Germinal center (tissue), 1 donor: ENCODE data around the gene CREB3L1.
"Not testable (repeated sequence)": the region's sequence is repeated elsewhere in the genome, so short reads cannot be mapped to it uniquely, and the experiment has no call there.

Experiments
- DNase-seq: peaks from one replicate; pipeline ENCODE4 v3.0.0; 2012; ENCODE audit warnings: mixed read lengths, low spot score

CREB3L1 gene

DNA sequence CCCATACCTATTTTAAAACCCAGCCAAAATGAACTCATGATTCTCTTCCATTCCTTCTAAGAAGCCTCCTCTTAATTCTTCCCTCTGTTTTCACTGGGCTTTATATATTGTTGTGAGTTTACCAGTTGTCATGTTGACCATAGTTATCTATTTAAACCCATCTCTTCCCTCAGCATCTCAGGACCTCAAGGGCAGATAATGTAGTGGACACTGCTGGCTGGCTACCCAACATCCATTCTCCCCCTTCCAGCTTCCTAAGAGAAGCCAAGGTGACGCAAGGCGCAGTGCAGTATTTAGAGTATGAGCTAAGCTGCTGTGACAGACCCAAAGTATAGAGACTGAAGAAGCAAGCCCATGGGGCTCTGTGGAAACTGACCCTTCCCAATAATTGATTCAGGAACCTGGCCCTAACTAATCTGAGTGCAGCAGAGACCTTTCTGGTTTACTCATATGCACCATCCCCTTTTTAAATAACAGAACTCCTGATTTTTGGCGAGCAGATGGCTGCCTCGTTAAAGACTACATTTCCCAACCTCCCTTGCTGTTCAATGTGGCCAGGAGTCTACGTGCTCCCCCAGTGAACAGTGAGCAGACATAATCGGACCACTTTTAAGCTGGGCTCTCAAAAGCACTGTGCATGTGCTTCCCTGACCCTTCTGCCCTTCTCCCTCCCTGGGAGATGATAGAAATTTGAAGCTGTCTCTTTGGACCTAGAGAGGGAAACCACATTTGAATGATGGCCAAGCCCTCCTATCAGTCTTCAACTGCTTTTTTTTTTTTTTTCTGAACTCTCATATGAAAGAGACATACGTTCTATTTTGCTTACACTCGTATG is 28.1 kb upstream of the CREB3L1 start:
- DNase-seq: no peak

DNA sequence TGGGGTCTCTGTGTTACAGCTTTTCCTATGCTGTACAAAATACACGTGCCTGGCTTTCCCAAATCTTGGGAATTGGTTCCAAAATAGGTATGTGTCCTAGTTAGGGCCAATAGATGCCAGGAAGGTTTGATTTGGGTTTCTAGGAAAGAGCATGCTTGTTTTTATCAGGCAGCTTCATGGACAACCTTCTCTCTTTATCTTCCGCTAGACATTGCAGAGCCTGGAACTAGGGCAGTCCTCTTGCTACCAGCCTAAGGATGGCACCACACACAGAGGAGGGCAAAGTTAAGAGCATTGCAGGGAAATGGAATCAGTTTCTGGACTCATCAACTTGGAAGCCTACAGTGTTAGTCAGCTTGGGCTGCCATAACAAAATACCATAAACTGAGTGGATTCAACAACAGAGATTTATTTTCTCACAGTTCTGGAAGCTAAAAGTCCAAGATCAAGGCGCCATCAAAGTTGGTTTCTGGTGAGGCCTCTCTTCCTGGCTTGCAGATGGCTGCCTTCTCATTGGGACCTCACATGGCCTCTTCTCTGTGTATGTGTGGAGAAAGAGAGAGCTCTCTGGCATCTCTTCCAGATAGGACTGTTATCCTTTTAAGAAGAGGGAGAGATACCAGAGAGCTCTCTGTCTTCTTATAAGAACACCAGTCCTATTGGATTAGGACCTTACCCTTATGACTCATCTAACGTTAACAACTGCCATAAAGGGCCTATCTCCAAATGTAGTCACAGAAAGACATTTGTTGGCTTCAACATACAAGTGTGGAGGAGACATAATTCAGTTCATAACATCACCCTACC is 27.3 kb upstream of the CREB3L1 start:
- DNase-seq: no peak

DNA sequence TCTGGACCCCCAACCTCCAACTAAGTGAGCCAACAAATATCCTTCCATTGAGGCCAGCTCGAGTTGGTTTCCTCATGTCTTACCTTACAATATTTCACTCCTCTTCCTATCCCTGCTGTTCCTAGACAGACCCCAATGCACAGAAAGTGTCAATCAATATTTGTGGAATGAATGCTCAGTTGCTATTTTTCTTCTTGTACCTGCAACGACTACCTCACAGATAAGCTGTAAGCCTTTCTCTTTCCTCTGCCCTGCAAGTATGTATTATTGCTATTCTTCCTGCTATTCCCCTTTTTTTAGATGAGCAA is 26.8 kb upstream of the CREB3L1 start:
- no peak for DNase-seq

DNA sequence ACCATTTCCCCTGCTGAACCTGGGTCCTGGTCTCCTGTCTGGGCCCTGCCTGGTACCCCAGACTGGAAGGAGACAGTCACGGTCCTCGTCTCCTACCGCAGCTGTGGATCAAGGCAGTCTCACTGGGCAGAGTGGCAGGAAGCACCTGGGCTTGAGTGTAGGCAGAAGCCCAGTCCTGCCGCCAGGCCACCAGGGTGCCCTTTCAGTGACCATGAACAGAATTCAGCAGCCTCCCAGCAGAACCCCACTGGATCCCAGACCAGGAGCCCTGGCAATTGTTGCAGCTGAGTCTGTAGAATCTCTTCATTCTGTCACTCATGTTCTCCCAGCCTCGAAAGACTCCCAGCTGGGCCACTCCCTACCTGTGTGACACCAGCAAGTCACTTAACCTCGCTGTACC is 25.5 kb upstream of the CREB3L1 start:
- DNase-seq: no peak

DNA sequence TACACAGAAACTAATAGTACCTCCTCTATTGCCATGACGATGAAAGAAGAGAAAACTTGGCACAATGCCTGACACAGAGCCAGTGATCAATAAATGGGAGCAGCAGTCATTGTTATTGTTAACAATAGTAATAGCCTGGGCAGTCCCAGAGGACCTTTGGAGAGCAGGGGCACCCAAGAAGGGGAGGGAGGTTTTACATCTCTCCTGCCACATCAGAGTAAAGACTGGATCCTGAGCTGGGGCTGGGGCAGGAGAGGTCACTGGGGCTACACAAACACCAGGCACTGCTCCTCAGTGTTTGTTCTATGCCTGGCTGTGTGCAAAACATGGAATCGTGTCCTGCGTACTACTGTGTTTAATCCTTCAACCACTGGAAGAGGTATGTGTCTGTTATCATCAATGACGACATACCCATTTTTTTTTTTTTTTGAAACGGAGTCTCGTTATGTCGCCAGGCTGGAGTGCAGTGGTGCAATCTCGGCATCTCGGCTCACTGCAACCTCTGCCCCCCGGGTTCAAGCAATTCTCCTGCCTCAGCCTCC is 25.0 kb upstream of the CREB3L1 start:
- no peak for DNase-seq

DNA sequence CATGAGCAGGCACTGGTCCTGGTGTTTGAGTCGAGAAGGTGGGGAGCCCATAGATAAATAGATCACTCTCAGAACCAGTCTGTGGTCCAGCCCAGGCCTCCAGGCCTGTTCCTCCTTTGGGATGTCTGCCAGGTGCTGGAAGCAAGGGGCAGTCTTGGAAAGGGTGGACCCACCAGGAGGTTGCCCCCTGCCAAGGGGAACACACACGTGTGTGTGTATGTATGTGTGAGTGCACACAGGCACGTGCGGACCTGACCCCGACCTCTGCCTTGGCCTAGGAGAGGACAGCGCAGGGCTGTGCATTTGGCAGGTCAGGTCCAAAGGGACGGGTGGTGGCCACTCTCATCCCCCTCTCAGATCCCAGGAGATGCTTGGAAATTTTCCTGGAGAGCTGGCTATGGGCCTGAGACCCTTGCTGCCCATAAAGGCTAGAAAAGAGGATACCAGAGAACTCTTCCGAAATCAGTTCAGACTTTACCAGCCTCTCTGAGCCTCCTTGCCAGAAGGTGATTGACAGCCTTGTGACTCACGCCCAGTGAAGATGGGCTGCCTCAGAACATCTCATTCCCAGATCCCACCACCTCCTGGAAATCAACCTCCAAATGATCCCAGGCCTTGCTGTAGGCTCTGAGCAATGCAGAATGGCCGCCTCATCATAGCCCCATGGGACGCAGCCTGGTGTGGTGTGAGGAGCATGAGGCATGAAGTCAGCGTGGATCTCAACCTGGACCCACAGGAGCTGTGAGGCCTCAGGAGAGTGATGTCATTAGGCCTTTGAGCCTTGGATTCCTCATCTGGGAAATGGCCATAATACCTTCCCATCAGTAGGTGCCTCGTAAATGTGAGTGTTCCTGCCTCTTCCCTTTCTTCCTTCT is 24.0 kb upstream of the CREB3L1 start:
- DNase-seq: no peak

DNA sequence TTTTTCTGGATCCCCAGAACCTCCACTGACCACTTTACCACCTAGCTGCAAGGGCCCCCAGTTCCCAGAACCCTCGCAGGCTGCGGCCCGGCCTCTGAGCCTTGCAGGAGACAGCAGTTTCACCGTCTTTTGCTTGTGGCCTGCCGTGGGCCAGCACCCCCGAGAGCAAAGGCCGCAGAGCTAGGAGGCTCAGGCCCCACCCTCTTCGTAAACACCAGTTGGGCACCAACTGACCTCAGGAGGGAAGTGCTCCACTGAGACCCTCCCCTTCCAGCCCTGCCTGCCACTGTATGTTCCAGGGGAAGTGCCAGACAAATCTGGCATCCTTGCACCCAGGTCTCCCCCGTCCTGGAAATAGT is 23.4 kb upstream of the CREB3L1 start:
- DNase-seq: no peak

DNA sequence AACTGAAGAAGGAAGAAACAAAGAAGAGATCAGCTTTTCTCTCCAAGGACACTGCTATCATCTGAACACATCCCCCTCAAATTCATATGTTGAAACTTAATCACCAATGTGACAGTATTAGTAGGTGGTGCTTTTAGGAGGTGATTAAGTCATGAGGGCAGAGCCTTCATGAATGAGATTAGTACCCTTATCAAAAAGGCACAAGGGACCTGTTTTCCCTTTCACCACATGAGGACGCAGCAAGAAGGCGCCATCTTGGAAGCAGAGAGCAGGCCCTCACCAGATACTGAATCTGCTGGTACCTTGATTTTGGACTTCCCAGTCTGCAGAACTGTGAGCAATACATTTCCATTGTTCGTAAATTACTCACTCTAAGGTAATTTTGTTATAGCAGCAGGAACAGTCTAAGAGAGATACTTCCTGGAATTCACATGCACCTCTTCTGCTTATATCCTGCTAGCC is 20.9 kb upstream of the CREB3L1 start:
- DNase-seq: no peak

DNA sequence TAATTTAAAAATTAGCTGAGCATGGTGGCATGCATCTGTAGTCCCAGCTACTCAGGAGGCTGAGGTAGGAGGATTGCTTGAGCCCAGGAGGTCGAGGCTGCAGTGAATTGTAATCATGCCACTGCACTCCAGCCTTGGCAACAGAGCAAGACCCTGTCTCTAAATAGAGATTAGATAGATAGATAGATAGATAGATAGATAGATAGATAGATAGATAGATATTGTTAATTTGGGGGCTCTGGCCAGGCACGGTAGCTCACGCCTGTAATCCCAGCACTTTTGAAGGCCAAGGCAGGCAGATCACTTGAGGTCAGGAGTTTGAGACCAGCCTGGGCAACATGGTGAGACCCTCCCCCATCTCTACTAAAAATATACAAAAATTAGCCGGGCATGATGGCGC is 18.1 kb upstream of the CREB3L1 start:
- not testable (repeated sequence) for DNase-seq

DNA sequence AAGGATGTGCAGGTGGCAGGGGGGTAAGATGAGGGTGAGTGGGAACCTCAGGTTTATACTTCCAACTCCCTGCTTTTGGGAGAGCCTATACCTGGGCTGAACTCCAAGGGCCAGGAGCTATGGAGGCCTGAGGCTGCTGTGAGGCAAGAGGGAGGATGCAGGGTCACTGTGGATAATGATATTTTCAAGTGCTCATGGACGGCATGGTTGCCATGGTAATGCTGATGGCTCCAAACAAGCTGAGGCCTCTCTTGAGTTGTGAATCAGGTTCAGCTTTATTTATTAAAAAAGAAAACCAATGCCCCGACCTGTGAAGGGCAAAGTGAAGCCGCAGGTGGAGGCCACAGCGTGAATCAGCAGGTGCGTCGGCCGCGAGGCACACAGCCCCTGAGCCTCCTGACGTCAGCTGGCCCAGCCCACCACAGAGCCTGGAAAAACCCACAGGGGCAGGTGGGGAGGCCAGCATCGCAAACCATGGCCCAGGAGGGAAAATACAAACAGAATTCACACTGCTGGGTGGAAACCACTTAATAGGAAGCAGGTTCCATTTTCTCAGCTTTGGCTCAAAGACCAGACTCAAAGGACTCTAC is 17.4 kb upstream of the CREB3L1 start:
- DNase-seq: no peak

DNA sequence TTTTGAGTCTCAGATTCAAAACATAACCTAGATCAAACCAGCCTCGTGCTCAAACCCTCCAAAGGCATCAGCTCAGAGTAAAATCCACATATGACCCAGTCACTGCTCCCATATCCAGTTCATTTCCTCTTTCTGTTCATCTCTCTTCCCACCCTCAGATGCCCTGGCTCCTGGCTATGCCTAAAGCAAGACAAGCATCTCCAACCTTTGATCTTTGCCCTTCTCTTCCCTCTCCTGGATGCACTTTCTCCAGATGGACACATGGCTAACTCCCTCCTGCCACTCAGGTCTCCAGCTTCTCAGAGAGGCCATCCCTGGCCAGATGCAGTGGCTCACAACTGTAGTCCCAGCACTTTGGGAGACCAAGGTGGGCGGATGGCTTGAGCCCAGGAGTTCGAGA is 14.3 kb upstream of the CREB3L1 start:
- no peak for DNase-seq

DNA sequence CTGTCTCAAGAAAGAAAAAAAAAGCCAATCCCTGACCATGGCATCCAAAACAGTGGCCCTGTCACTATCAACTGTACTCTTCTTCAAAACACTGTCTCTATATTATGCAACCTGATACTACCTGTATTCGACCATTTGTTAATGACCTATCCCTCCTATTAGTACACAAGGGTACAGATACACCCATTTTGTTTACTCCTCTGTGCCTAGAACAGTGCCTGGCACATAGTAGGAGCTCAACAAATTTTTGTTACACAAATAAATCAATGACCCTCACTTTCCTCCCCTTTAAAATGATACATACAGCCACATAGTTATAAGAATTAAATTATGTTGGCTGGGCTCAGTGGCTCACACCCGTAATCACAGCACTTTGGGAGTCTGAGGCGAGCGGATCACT is 13.4 kb upstream of the CREB3L1 start:
- DNase-seq: no peak

DNA sequence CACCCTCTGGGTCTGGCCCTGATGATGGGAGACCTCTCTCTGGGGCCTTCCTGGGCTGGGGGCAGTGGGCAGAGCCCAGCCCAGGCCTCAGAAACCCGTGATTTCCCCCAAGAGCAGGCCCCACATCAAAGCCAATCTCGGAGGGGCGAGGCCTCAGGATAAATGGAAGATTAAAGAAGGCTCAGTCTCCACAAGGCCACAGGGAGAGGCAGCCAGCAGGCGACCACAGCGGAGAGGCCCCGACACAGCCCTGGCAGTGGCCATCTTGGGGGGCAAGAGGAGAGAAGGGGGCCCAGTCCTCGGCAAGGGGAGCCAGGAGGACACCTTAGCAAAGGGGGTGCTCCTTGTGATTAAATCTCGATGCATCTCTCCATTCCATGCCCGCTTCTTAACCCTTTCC is 12.5 kb upstream of the CREB3L1 start:
- no peak for DNase-seq

DNA sequence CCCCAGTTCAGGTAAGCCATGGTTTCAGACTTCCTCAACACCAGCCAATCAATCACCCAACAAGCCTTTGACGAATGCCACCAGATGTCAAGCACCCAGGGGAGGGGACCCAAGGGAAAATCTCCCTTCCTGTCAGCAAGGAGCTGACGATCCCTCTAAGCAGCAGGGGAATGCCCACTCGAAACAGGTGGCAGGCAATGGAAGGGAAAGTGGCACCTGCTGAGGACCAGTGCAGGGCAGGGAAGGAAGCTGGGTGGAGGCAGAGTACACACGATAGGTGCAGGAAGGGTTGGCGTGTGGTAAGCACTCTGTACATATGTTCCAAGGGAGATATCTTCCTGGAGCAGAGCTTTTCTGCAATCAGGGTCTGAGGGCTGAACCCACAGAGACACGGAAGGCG is 11.7 kb upstream of the CREB3L1 start:
- DNase-seq: no peak

DNA sequence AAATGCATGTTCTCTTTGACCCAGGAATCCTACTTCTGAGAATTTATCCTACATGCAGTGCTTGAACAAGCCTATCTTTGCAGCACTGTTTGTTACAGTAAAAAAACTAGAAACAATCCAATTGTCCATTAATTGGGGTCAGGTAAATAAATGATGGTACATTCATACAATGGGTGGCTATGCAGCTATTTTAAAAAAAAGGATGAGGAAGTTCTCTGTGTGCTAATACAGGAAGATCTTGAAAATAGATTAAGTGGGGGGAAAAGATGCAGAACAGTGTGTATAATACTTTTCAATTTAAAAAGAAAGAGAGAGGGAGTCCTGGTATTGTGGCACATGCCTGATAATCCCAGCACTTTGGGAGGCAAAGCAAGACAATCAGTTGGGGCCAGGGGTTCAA is 9.5 kb upstream of the CREB3L1 start:
- no peak for DNase-seq

DNA sequence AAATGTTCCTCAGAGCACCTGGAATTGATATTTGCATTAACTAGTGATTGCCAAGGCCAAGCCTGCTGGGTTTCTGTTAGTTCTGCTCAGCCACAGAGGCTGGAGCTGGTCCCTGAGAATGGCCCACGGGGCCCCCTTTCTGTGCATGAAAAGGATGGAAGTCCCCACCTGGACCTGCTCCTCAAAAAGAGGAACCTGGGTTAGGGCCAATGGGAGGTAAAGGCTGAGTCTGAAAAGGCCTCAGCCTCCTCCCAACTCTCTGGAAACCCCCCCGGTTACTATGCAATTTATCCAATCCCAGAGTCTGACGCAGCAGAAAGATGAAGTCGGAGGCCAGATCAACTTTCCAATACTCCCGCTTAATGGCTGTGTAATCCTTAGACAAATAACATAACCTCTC is 6.8 kb upstream of the CREB3L1 start:
- DNase-seq: no peak

DNA sequence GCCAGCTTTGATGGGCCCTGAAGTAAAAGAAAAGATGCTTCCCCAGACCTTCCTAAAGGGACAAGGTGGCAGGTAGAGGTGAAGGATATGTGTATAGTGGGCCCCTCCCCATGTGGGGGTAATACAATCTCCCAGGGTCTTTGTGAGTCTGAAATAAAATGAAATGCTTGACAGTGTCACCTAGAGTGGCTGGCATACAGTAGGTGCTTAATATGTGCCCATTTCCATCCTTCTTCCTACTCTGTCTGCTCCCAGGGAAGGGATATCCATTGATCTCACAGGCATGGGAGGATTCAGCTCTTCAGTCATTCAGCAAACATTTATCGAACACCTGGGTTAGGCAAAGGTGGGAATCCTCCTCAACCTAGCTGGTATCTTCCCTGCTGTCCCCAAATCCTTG is 6.1 kb upstream of the CREB3L1 start:
- no peak for DNase-seq

DNA sequence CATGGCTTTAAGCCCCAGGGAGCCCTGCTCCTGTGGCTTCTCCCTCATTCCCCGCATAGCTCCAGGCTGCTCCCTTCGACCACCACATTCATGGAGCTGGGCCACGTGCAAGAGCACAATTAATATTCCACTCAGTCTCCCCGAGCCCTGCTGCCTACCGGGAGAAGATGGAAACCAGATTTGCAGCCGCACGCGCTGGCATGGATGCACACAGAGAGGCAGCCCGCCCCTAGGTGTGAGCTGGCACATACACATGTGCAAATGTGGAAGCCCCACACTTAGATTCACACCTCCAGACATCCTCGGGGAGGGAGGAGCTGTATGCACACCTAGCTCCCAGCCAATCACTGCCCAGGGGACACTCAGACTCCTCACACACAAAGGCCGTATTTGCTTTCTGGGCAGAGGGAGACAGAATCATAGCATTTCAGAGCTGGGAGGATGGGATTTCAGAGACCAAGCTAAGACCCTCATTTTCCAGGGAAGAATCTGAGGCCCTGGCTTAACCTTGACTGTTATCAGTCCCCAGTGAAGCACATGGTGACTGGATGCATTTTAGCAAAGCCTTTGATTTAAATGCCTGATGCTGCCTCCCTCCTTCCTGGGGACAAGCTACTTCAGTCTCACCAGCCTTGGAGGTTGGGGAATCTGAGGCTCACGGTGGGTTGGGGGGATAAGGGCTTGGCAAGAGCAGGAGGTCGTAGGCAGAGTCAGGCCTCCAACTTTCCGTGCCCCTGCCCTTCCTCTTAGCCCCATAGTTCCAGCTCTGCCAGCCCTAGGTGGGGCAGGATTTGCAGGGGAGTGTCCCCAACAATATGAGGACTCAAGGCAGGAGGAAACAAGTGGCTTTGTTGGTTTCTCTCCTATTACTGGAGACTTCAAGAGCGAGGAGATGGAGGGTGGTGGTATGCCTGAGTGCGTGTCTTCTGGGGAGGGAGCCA is 5.3 kb upstream of the CREB3L1 start:
- no peak for DNase-seq

DNA sequence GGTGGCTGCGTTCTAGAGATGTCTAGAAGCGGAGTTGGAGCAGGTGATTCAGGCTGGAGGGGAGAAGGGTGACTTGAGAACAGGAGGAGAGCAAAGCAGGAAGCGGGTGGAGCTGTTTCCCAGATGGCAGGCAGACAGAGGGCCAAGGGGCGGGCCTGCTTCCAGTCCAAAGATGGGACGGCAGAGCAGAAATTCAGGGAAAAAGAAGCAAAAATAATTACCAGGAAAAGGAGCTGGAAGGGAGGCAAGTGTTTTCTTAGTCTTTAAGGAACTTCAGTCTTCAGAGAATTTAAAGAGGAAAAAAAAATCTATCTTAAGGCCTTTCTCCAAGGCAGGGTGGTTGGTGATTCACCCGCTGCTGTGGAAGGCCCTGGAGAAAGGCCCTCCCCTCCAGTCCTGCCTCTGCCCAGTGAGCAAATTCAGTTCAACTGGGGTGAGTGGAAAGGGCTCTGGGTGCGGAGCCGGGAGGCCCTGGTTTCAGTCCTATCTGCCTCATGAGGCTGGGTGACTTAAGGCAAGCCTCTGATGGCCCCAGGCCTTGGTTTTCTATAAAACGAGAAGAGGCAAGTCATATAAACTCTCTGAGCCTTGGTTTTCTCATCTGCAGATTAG is 4.5 kb upstream of the CREB3L1 start:
- DNase-seq: no peak

DNA sequence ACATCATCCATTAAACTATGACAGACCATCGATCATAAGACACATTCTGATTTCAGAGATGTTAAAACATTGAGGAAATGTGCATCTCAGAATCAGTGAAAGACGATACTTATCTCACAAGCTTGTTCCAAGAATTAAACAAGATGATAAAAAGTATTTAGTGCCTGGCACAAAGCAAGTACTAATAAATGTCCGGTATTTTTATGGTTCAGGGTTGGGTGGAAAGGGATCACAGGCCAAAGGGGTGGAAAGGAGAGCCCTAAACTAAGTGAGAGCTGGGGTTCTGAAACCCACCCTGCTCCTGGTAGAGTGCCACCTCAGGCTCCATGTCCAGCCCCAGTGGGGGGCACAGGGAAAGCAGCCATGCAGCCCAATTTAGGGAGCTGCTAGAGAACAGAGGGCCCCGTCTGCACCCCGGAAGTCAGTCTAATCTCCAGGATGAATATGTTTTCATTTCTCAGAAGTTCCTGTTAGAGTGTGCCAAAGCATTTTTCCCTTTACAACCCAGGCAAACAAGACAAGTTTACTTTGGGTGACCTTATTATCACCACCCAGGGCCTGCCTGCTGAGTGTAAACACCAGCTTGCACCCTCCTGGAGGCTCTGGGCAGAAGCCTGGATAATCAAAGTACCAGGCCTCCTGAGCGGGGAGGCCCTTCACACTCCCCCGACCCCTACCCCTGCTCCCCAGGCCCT is 3.8 kb upstream of the CREB3L1 start:
- no peak for DNase-seq
